IMR-90 (cell line): Measurements from ENCODE around the gene CLRN3. TPM values are rescaled to one million over a fixed set of nuclear protein-coding genes. Genes with fewer than 3 reads are reported as not detected.

ENCODE experiments used
- ATAC-seq: fragments of 200-7000 bp; cut with Tn5 transposase; 2 replicates; pipeline ENCODE4 v1.9.1; 2020; ENCODE audit warnings: low read depth, mild to moderate bottlenecking, moderate library complexity
- BruUV-seq: library from RNA; stranded (reverse); fragments of 400-500 nt; replicated peaks from 2 replicates; lab custom pipeline; 2021; lab: Mats Ljungman, UMichigan
- CTCF ChIA-PET: fragments of 300-600 bp; formaldehyde crosslinking; extraction: SDS; loops from one replicate; lab custom pipeline; 2021; ENCODE audit warnings: antibody characterized with exemption; lab: Yijun Ruan, JAX
- POLR2A ChIA-PET: fragments of 300-600 bp; sonication (Branson Sonifier 250); formaldehyde crosslinking; loops from one replicate; lab custom pipeline; 2022; ENCODE audit warnings: antibody characterized with exemption; ENCODE audit not compliant: unreplicated experiment; lab: Charles Lee
- DNase-seq: peaks from one replicate; pipeline ENCODE4 v3.0.0; 2013
- H2AFZ ChIP-seq: replicated peaks from 2 replicates; pipeline ENCODE3; 2013; ENCODE audit warnings: low read length, mild to moderate bottlenecking; ENCODE audit not compliant: poor library complexity
- H2AK5ac ChIP-seq: 2 replicates; pipeline ENCODE4 v1.6.1; 2013; ENCODE audit warnings: low read depth, low read length, inconsistent platforms
- H2AK9ac ChIP-seq: replicated peaks from 2 replicates; pipeline ENCODE3; 2013; ENCODE audit warnings: mild to moderate bottlenecking, low read depth, low read length, moderate library complexity; ENCODE audit not compliant: poor library complexity
- H2BK120ac ChIP-seq: 2 replicates; pipeline ENCODE4 v1.6.1; 2013; ENCODE audit warnings: low read depth, low read length, inconsistent platforms
- H2BK15ac ChIP-seq: 3 replicates; pipeline ENCODE4 v1.6.1; 2013; ENCODE audit warnings: low read depth, low read length, inconsistent platforms
- H2BK20ac ChIP-seq: 2 replicates; pipeline ENCODE4 v1.6.1; 2013; ENCODE audit warnings: low read depth, mild to moderate bottlenecking, inconsistent platforms, low read length, moderate library complexity
- H2BK5ac ChIP-seq: 2 replicates; pipeline ENCODE4 v1.6.1; 2013; ENCODE audit warnings: mild to moderate bottlenecking, low read depth, low read length, inconsistent platforms; ENCODE audit not compliant: poor library complexity, severe bottlenecking
- H3K14ac ChIP-seq: replicated peaks from 2 replicates; pipeline ENCODE4 v1.6.1; 2013; ENCODE audit warnings: low read depth, low read length, inconsistent platforms
- H3K18ac ChIP-seq: 2 replicates; pipeline ENCODE4 v1.6.1; 2013; ENCODE audit warnings: low read depth, low read length, control low read depth
- H3K23ac ChIP-seq: 2 replicates; pipeline ENCODE4 v1.6.1; 2013; ENCODE audit warnings: low read depth, low read length, inconsistent platforms
- H3K27ac ChIP-seq: 2 replicates; pipeline ENCODE4 v1.5.1; 2013; ENCODE audit warnings: mild to moderate bottlenecking, control low read depth, low read length; ENCODE audit not compliant: insufficient read depth
- H3K27me3 ChIP-seq: 2 replicates; pipeline ENCODE4 v1.6.1; 2013; ENCODE audit warnings: low read length; ENCODE audit not compliant: control insufficient read depth, insufficient read depth
- H3K36me3 ChIP-seq: 2 replicates; pipeline ENCODE4 v1.6.1; 2013; ENCODE audit warnings: low read length, mixed read lengths; ENCODE audit not compliant: control insufficient read depth, insufficient read depth
- H3K4ac ChIP-seq: 2 replicates; pipeline ENCODE4 v1.6.1; 2013; ENCODE audit warnings: low read depth, low read length, inconsistent platforms
- H3K4me1 ChIP-seq: 2 replicates; pipeline ENCODE4 v1.6.1; 2013; ENCODE audit warnings: low read length, mixed read lengths; ENCODE audit not compliant: control insufficient read depth, insufficient read depth
- H3K4me2 ChIP-seq: 2 replicates; pipeline ENCODE4 v1.6.1; 2013; ENCODE audit warnings: low read depth, mild to moderate bottlenecking, control low read depth, low read length, moderate library complexity
- H3K4me3 ChIP-seq: 2 replicates; pipeline ENCODE4 v1.5.1; 2013; ENCODE audit warnings: low read depth, mild to moderate bottlenecking, control low read depth, low read length, moderate library complexity; ENCODE audit not compliant: insufficient read depth
- H3K56ac ChIP-seq: 2 replicates; pipeline ENCODE4 v1.6.1; 2013; ENCODE audit warnings: low read length, inconsistent platforms; ENCODE audit not compliant: insufficient read depth; ENCODE audit errors: extremely low read depth
- H3K79me1 ChIP-seq, 2 experiments: 2 replicates each; pipeline ENCODE4 v1.6.1; 2013; ENCODE audit warnings: low read length in 2 of 2, inconsistent platforms in 1 of 2, low read depth in 1 of 2
- H3K9ac ChIP-seq: 2 replicates; pipeline ENCODE4 v1.6.1; 2013; ENCODE audit warnings: low read depth, low read length, control low read depth
- H3K9me1 ChIP-seq: 2 replicates; pipeline ENCODE4 v1.6.1; 2013; ENCODE audit warnings: low read length, inconsistent platforms; ENCODE audit not compliant: insufficient read depth
- H3K9me3 ChIP-seq: 2 replicates; pipeline ENCODE4 v1.6.1; 2013; ENCODE audit warnings: low read length; ENCODE audit not compliant: control insufficient read depth, insufficient read depth
- H4K20me1 ChIP-seq: 2 replicates; pipeline ENCODE4 v1.6.1; 2013; ENCODE audit warnings: low read length, inconsistent platforms; ENCODE audit not compliant: insufficient read depth
- H4K5ac ChIP-seq: 2 replicates; pipeline ENCODE4 v1.6.1; 2013; ENCODE audit warnings: mild to moderate bottlenecking, low read depth, low read length, control low read depth
- H4K8ac ChIP-seq, 2 experiments: 2 replicates each; pipeline ENCODE4 v1.6.1; 2013; ENCODE audit warnings: low read depth in 2 of 2, low read length in 2 of 2, control low read depth in 1 of 2, inconsistent platforms in 1 of 2
- H4K91ac ChIP-seq: 2 replicates; pipeline ENCODE4 v1.6.1; 2013; ENCODE audit warnings: low read depth, low read length, inconsistent platforms; ENCODE audit not compliant: insufficient read depth
- CTCF ChIP-seq: conservative IDR thresholded peaks from 2 replicates; pipeline ENCODE4 v1.5.1; 2012; ENCODE audit warnings: mild to moderate bottlenecking, low read depth, low read length, improper control_type of control experiment
- ELK1 ChIP-seq: fragments of 150-350 bp; IDR thresholded peaks from 2 replicates; pipeline ENCODE4 v1.6.1; 2016; ENCODE audit warnings: low read depth, mild to moderate bottlenecking, low read length, moderate library complexity, borderline replicate concordance
- MAFK ChIP-seq: IDR thresholded peaks from 2 replicates; pipeline ENCODE4 v1.6.1; 2012; ENCODE audit warnings: low read depth, low read length, improper control_type of control experiment
- NFE2L2 ChIP-seq: fragments of 150-350 bp; IDR thresholded peaks from 2 replicates; pipeline ENCODE4 v1.6.1; 2016; ENCODE audit warnings: low read depth, mild to moderate bottlenecking, low read length
- USF2 ChIP-seq: fragments of 150-350 bp; IDR thresholded peaks from 2 replicates; pipeline ENCODE4 v1.6.1; 2017; ENCODE audit warnings: mild to moderate bottlenecking, antibody characterized with exemption, low read length, low read depth
- WGBS, 2 experiments: methylation state at CpG; one replicate each; pipeline versions ENCODE4 v1.1.5 to v1.1.7; 2013; ENCODE audit warnings: missing lambda C conversion rate in 2 of 2; ENCODE audit not compliant: insufficient read length in 1 of 2; ENCODE audit errors: extremely low coverage in 2 of 2; 5-methylcytosine and 5-hydroxymethylcytosine counted together
- dilution Hi-C: fragments of 300-500 bp; cut with HindIII; formaldehyde crosslinking; loops from one replicate; pipeline ENCODE4 v1.14.3; 2018; ENCODE audit warnings: low sequenced_read_pairs; ENCODE audit not compliant: unreplicated experiment
- in situ Hi-C: fragments of 300-500 bp; cut with MboI; formaldehyde crosslinking; loops from 3 replicates; pipeline ENCODE4 v1.14.3; 2019; ENCODE audit warnings: low sequenced_read_pairs, inconsistent platforms, mixed read lengths
- intact Hi-C: fragments of 100-400 bp; cut with micrococcal nuclease; formaldehyde crosslinking; loops from 2 replicates; pipeline ENCODE4 v1.10.0; 2022
- polyA plus RNA-seq, 3 experiments: library from polyadenylated mRNA; depleted of rRNA; stranded (reverse); fragments of >200 nt; gene quantifications; 2 replicates each; pipeline ENCODE4 v1.2.3, GENCODE V29; 2012; ENCODE audit warnings: low replicate concordance in 1 of 3
- total RNA-seq: library from RNA; depleted of rRNA; stranded (reverse); fragments of >200 nt; gene quantifications from 2 replicates; pipeline ENCODE4 v1.2.3, GENCODE V29; 2012

CLRN3 gene
- total and polyA plus RNA-seq, 2 of the 4 experiments (the other 2 are of a cell fraction), result not detected

- Histone ChIP-seq H3K4ac (no peak overlapping the region), H3K14ac (no peak overlapping the region), H2BK15ac (no peak overlapping the region), H3K23ac (no peak overlapping the region), H3K36me3 (no peaks in the 10 kb centered on the region), H3K4me3 (no peak overlapping the region), H2BK120ac (no peak overlapping the region), H2BK20ac (no peak overlapping the region), H4K5ac (no peak overlapping the region), H3K27ac (no peak overlapping the region), H3K18ac (no peak overlapping the region), H4K91ac (no peak overlapping the region), H3K9ac (no peak overlapping the region), H4K8ac (no peak overlapping the region), H2AK9ac (no peak overlapping the region), H2AK5ac (no peak overlapping the region), H2AFZ (no peak overlapping the region), H3K4me1 (no peaks in the 10 kb centered on the region), H3K4me2 (no peak overlapping the region), H4K20me1 (no peaks in the 10 kb centered on the region), H3K27me3 (no peaks in the 10 kb centered on the region), H3K56ac (no peak overlapping the region), H3K79me1 (no peaks in the 10 kb centered on the region), H3K9me3 (no peaks in the 10 kb centered on the region), H2BK5ac (no peak overlapping the region), H3K9me1 (no peaks in the 10 kb centered on the region; the same call in 1 of the 2 replicates)
- DNase-seq (no peak), ATAC-seq (no peak)
- in situ Hi-C loops (no loop called here), dilution Hi-C loops (no loop called here), intact Hi-C loops (no loop called here)
- TF ChIP-seq NFE2L2 (no peak), USF2 (no peak), CTCF (no peak), MAFK (no peak), ELK1 (no peak)
- CTCF ChIA-PET, result no interaction called here
- BruUV-seq, result no TSS peak
- WGBS, 2 experiments, result 33% methylated on average over 1 of the region's 8 CpGs; no CpG with 5 or more reads in 1 of the 2 experiments
- POLR2A ChIA-PET, result no interaction called here
Measured at GRCh38 chr10:127881262-127881661, 11.5 kb downstream of the CLRN3 start.
